Transverse colon (tissue), 3 donors: ENCODE measurements around the gene SIPA1L3.

Source experiments
- CTCF ChIP-seq, 5 experiments: fragments of 200-600 bp in 3 of 5; fragments of 450-650 bp in 2 of 5; sonication (generic) in 3 of 5; IDR thresholded peaks; 1 replicate in 2 of 5; 2 replicates in 3 of 5; pipeline ENCODE4 v1.5.1; 2016 to 2017; ENCODE audit warnings: antibody characterized with exemption in 5 of 5, inconsistent platforms in 3 of 5, mild to moderate bottlenecking in 2 of 5, moderate library complexity in 1 of 5
- POLR2A ChIP-seq: fragments of 450-650 bp; IDR thresholded peaks from one replicate; pipeline ENCODE4 v1.6.1; 2016; ENCODE audit warnings: antibody characterized with exemption, mild to moderate bottlenecking, moderate library complexity

- TF ChIP-seq CTCF (IDR thresholded peaks at IDR 0.05) (no peak), POLR2A (no peak)
Measured at GRCh38 chr19:37970699-37971098, 63.7 kb downstream of the SIPA1L3 start.
